ENCODE results near the gene LRRC45.
"Not testable (repeated sequence)": the region's sequence is repeated elsewhere in the genome, so short reads cannot be mapped to it uniquely, and the experiment has no call there.

- not testable (repeated sequence) for TF ChIP-seq CTCF (conservative IDR thresholded peaks at IDR 0.05); EZH2 (IDR thresholded peaks at IDR 0.05; ENCODE audit: low read depth)
These were observed 41.6 kb upstream of the LRRC45 start for GRCh38 chr17:81981511-81981910.
